Adrenal gland (tissue), 12 donors: ENCODE results near the gene DEFB121. TPM values are rescaled to one million over a fixed set of nuclear protein-coding genes. Genes with fewer than 3 reads are reported as not detected.
"Not testable (repeated sequence)": the region's sequence is repeated elsewhere in the genome, so short reads cannot be mapped to it uniquely, and the experiment has no call there.

Source experiments
- DNase-seq, 7 donors: peaks; one replicate each; pipeline ENCODE4 v3.0.0-alpha.2; 2019 to 2020
- H3K27ac ChIP-seq, 5 donors: fragments of 200-600 bp; sonication (generic) in 4 of 5; 1 replicate in 3 of 5; 2 replicates in 2 of 5; pipeline versions ENCODE4 v1.5.1 to v1.8.0; 2016 to 2020; ENCODE audit warnings: mild to moderate bottlenecking in 1 of 5
- H3K27me3 ChIP-seq: fragments of 200-600 bp; 2 replicates; pipeline ENCODE4 v1.8.0; 2021
- H3K36me3 ChIP-seq, 2 donors: fragments of 200-600 bp; replicated peaks in 1 of 2; 1 replicate in 1 of 2; 2 replicates in 1 of 2; pipeline versions ENCODE4 v1.5.1 to v1.8.0; 2018 to 2022
- H3K4me1 ChIP-seq, 2 donors: fragments of 200-600 bp; replicated peaks in 1 of 2; 1 replicate in 1 of 2; 2 replicates in 1 of 2; pipeline versions ENCODE4 v1.5.1 to v1.8.0; 2018 to 2021
- H3K4me3 ChIP-seq, 4 donors: fragments of 200-600 bp; sonication (generic) in 3 of 4; one replicate each; pipeline ENCODE4 v1.5.1; 2016 to 2018
- H3K9me3 ChIP-seq, 3 donors: fragments of 200-600 bp; sonication (generic) in 1 of 3; replicated peaks in 1 of 3; 1 replicate in 2 of 3; 2 replicates in 1 of 3; pipeline versions ENCODE4 v1.5.1 to v1.8.0; 2016 to 2021
- POLR2A ChIP-seq, 2 donors: fragments of 450-650 bp; IDR thresholded peaks; one replicate each; pipeline ENCODE4 v1.6.1; 2017; ENCODE audit warnings: antibody characterized with exemption in 2 of 2, mild to moderate bottlenecking in 2 of 2, moderate library complexity in 1 of 2
- WGBS, 4 donors: extraction: QIAGEN DNeasy Blood & Tissue Kit in 2 of 4; methylation state at CpG; one replicate each; pipeline versions ENCODE4 v1.1.5 to v1.1.7; 2013 to 2017; 5-methylcytosine and 5-hydroxymethylcytosine counted together
- intact Hi-C, 2 donors: fragments of 100-400 bp; cut with DNase I; formaldehyde crosslinking; loops; one replicate each; pipeline versions ENCODE4 v1.14.1 to v1.15.0; 2022 to 2023
- polyA plus RNA-seq, 3 donors: library from polyadenylated mRNA; stranded (reverse); fragments of 200-250 nt in 2 of 3; fragments of 350-450 nt in 1 of 3; fragmentation: Illumina TruSeq in 1 of 3; extraction: RNeasy Lipid Tissue Mini Kit (QIAGEN cat#74804) in 1 of 3; gene quantifications; one replicate each; pipeline ENCODE4 v1.2.3, GENCODE V29; 2013 to 2014
- total RNA-seq, 9 donors: library from RNA; depleted of rRNA in 4 of 9; stranded (reverse); fragments of >200 nt in 4 of 9; fragments of 120-200 nt in 1 of 9; fragmentation: NEBNext Ultra II Directional in 1 of 9; extraction: Animal tissue kit (Norgen Biotek cat#: 25700) in 1 of 9; gene quantifications; one replicate each; pipeline versions ENCODE4 v1.1.0 to v1.2.4, GENCODE V29; 2013 to 2023
- TF ChIP-seq, protein P1 (sequence below), 6 experiments: fragments of 450-650 bp in 4 of 6; fragments of 200-600 bp in 2 of 6; sonication (generic) in 1 of 6; IDR thresholded peaks; 1 replicate in 5 of 6; 2 replicates in 1 of 6; pipeline versions ENCODE4 v1.5.1 to v1.8.0; 2016 to 2021; ENCODE audit warnings: antibody characterized with exemption in 6 of 6, mild to moderate bottlenecking in 2 of 6, moderate library complexity in 1 of 6
- donor health status: healthy with polysubstance abuse.
- donor health status: Bipolar disorder and iron deficiency.
- donor health status: DM: yes; HTN: yes; CAD: no.
- donor health status: DM: no; HTN: no; CAD: no.
- donor health status: DM: no; HTN: no; CAD: no.
- donor health status: DM: yes; HTN: yes; CAD: no.

DEFB121 gene
- total and polyA plus RNA-seq, 12 donors: not detected

DNA sequence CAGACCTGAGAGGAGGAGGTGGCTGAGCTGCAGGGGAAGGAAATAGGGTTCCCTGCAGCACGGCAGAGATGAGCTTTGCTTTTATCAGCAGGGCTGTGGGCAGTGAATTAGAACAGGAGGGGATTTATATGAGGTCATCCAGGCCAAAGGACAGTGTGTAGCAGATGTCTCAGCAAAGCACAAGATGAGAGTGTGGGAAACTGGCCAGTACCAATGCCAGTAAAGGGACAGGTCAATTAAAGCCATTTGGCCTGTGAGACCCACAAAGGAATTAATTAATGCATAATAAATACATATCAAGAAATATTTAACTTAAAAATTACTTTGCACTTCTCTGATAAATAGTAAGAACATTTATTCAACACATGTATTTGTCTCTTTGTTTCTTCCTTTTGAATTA, 15.5 kb downstream of the DEFB121 start, which contains the start of gene DEFB119:
DEFB119 (minus strand) TSS at position 101 of the 400 bp plus-strand sequence. CDS start 107 bp downstream, outside the sequence.
- H3K27me3 ChIP-seq: no peaks in the 10 kb centered on the region
- intact Hi-C loops: no loop called here
- TF ChIP-seq, protein P1, sequence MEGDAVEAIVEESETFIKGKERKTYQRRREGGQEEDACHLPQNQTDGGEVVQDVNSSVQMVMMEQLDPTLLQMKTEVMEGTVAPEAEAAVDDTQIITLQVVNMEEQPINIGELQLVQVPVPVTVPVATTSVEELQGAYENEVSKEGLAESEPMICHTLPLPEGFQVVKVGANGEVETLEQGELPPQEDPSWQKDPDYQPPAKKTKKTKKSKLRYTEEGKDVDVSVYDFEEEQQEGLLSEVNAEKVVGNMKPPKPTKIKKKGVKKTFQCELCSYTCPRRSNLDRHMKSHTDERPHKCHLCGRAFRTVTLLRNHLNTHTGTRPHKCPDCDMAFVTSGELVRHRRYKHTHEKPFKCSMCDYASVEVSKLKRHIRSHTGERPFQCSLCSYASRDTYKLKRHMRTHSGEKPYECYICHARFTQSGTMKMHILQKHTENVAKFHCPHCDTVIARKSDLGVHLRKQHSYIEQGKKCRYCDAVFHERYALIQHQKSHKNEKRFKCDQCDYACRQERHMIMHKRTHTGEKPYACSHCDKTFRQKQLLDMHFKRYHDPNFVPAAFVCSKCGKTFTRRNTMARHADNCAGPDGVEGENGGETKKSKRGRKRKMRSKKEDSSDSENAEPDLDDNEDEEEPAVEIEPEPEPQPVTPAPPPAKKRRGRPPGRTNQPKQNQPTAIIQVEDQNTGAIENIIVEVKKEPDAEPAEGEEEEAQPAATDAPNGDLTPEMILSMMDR (IDR thresholded peaks at IDR 0.05): no peak
- DNase-seq: no peak
- no peak within 1 kb of the TSS for H3K27ac ChIP-seq
- no peak within 1 kb of the TSS for H3K4me3 ChIP-seq
- H3K36me3 ChIP-seq: no peaks in the 10 kb centered on the region
- no peaks in the 10 kb centered on the region for H3K4me1 ChIP-seq
- 24 to 39% (median 32%) methylated on average over 1 of the region's 1 CpG for WGBS, 4 donors
- H3K9me3 ChIP-seq: no peaks in the 10 kb centered on the region

DNA sequence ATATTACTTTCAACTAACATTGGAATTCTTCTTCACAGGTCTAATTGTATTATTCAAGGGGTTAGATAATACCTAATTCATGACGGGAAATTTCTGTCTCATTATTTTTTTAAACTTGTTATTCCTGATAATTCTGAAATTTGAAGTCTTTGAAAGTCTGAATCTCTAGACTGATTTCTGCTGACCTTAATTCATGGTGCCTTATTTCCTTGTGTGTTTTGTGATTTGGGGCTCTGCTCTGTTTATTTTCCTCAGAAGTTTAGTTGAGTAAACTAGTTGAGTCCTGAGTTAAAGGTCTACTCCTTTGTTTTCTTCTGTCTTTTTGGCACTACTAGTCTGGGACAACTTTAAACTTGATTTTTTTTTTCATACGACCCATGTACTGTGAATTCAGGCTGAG, 31.7 kb downstream of the DEFB121 start:
- WGBS, 4 donors: 49 to 59% (median 56%) methylated on average over 2 of the region's 2 CpGs

DNA sequence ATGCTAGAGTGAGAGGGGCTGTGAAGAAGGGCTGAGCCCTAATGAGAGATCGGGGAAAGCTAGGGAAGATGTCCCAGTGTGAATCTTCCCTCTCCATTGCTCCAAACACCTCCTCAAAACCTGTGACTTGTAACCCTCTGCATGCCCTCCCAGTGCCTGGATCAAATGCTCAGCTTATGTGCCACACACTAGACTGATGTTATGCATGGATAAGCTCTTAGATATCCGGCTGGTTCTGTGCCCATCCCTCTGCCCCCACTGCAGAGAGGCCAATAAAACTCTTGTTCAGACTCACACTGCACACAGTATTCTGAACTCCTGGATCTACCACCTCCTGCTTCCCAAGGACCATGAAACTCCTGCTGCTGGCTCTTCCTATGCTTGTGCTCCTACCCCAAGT, 37.7 kb downstream of the DEFB121 start, which contains the start of gene DEFB118:
DEFB118 (plus strand) TSS at position 301 of the 400 bp plus-strand sequence; CDS start at position 351, 50 bp downstream.
- intact Hi-C loops: no loop called here
- H3K4me1 ChIP-seq: no peaks in the 10 kb centered on the region
- no peak within 1 kb of the TSS for H3K4me3 ChIP-seq
- DNase-seq: no peak
- no peak within 1 kb of the TSS for H3K27ac ChIP-seq
- no peaks in the 10 kb centered on the region for H3K9me3 ChIP-seq
- WGBS, 4 donors: 55 to 63% (median 61%) methylated on average over 2 of the region's 2 CpGs
- H3K27me3 ChIP-seq: no peaks in the 10 kb centered on the region
- no peaks in the 10 kb centered on the region for H3K36me3 ChIP-seq
- TF ChIP-seq, protein P1 (IDR thresholded peaks at IDR 0.05): no peak
- TF ChIP-seq POLR2A (IDR thresholded peaks at IDR 0.05): no peak

More for the DNA sequence above, 31.7 kb downstream of the DEFB121 start:
- no peak for DNase-seq
- Histone ChIP-seq H3K36me3 (no peaks in the 10 kb centered on the region), H3K4me1 (no peaks in the 10 kb centered on the region), H3K4me3 (no peak overlapping the region), H3K27ac (no peak overlapping the region), H3K9me3 (peaks cover 0 to 3% (median 0%) of the 10 kb centered on the region in 3 donors), H3K27me3 (no peaks in the 10 kb centered on the region)
- intact Hi-C loops: no loop called here
- TF ChIP-seq, protein P1 (IDR thresholded peaks at IDR 0.05): no peak
- no peak for TF ChIP-seq POLR2A (IDR thresholded peaks at IDR 0.05)

DNA sequence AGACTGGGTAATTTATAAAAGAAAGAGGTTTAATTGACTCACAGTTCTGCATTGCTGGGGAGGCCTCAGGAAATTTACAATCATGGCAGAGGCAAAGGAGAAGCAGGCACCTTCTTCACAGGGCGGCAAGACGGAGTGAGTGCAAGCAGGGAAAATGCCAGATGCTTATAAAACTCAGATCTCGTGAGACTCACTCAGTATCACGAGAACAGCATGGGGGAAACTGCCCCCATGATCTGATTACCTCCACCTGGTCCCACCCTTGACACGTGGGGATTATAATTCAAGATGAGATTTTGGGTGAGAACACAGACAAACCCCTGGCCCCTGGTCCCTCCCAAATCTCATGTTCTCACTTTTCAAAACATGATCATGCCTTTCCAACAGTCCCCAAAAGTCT, 41.7 kb downstream of the DEFB121 start:
- WGBS, 4 donors: 58 to 74% (median 66%) methylated on average over 5 of the region's 5 CpGs
- intact Hi-C loops, DNase-seq: not testable (repeated sequence)

DNA sequence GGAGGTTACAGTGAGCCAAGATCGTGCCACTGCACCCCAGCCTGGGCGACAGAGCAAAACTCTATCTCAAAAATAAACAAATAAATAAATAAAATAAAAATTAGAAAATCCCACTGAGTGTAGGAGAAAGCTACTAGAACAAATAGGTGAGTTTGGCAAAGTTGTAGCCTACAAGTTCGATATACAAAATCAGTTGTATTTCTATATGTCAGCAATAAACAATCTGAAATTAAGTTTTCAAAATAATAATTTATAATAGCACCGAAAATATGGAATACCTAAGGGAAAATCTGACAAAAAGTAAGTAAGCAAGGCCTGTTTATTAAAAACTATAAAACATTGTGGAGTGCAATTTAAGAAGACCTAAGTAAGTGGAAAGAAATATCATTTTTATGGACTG, 42.7 kb downstream of the DEFB121 start:
- WGBS, 4 donors: 50 to 65% (median 56%) methylated on average over 4 of the region's 4 CpGs
- Histone ChIP-seq H3K4me3 (no peak overlapping the region), H3K27ac (no peak overlapping the region), H3K4me1 (no peaks in the 10 kb centered on the region), H3K9me3 (no peaks in the 10 kb centered on the region), H3K36me3 (no peaks in the 10 kb centered on the region), H3K27me3 (no peaks in the 10 kb centered on the region)
- no peak for TF ChIP-seq POLR2A (IDR thresholded peaks at IDR 0.05)
- TF ChIP-seq, protein P1 (IDR thresholded peaks at IDR 0.05): no peak
- intact Hi-C loops: no loop called here
- no peak for DNase-seq

More for the DNA sequence above, 41.7 kb downstream of the DEFB121 start:
- H3K27ac ChIP-seq, H3K4me1 ChIP-seq, H3K27me3 ChIP-seq, H3K4me3 ChIP-seq, H3K36me3 ChIP-seq, H3K9me3 ChIP-seq: not testable (repeated sequence)
